AG08395 (cell line): ENCODE measurements around the gene CORO2B.
"Not testable (repeated sequence)": the region's sequence is repeated elsewhere in the genome, so short reads cannot be mapped to it uniquely, and the experiment has no call there.

Experiments used
- DNase-seq: peaks from one replicate; pipeline ENCODE4 v3.0.0; 2012; ENCODE audit warnings: mixed read lengths, low spot score

Gene CORO2B

DNA sequence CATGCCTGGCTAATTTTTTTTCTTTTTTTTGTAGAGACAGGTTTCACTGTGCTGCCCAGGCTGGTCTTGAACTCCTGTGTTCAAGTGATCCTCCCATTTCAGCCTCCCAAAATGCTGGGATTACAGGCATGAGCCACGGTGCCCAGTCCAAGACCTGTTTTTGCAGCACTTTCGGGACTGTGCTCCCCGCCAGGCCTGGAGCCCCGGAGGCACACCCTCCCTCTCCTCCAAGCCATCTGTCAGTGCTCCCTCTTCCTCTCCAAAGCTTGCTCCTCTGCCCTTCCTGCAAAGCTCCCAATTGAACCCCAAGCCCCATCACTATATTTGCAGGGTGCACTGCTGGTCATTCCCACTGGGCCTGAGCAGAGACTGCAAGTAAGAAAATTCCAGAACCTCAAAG is 98.1 kb downstream of the CORO2B start:
- no peak for DNase-seq

DNA sequence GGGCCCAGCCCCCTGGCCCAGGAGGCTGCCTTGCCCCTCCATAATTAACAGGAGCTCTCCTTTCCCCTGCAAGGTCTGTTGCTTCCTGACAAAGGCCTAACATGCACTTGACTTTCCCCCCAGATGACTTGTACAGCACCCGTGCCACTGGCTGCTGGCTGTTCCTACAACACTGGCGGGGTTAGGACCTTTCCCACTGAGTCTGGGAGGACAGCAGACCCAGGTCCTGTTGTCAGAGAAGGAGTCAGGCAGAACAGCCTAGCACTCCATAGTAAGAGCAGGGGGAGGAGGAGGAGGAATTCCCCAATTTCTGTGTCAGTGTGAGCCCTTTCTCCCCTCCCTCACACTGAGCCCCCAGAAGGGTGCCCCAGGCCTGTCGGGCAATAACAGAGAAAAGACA is 99.2 kb downstream of the CORO2B start:
- no peak for DNase-seq

DNA sequence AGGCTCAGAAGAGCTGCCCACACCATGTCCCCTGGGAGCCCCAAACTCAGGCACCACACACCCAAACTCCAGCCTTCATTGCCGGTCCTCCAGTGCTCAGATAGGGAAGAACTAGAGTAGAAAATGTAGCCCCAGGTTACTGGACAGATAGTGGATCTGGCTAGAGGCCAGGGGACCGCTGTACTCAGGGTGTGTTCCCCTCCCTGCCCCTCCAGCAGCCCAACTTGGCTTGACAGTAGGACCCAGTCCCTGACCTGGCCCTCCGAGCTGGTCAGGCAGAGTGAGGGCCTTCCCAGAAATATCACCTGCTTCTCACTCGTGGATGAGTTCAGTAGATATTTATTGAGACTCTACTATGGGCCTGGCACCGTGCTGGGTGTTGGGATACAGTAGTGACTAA is 100.0 kb downstream of the CORO2B start:
- DNase-seq: no peak

DNA sequence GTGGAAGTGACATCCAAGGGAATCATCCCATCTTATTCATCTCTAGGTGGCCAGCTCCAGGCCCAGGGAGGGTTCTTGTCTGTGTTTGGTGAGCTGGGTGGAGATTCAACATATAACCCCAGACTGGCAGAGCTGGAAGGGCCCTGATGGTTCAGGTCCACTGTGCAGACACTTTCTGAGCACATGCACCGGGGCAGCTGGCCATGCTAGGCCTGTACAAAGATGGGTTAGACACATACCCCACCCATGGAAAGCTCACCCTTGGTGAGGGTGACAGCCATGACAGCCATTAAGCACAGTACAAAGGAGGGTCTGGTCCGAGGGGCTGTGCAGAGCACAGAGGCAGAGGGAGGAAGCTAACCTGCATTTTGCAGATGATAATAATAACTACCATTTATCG is 100.4 kb downstream of the CORO2B start:
- DNase-seq: no peak

DNA sequence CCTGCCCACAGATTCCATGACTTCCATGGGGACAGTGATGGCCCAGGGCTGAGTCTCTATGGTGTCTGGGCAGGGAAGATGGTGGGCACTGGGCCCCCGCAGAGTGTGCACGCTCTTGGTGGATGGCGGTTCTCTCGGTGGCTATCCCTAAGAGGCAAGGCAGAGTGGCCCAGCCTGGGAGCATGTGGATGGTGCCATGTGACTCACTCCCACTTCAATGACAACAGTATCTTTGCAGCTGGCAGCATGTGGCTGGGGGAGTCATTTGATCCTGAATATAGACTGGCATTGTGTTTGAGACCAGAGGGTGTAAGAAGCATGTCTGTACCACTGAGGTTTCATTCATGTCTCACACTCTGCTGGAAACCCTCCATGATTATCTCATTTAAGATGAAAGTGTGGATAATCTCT is 101.2 kb downstream of the CORO2B start:
- DNase-seq: no peak

DNA sequence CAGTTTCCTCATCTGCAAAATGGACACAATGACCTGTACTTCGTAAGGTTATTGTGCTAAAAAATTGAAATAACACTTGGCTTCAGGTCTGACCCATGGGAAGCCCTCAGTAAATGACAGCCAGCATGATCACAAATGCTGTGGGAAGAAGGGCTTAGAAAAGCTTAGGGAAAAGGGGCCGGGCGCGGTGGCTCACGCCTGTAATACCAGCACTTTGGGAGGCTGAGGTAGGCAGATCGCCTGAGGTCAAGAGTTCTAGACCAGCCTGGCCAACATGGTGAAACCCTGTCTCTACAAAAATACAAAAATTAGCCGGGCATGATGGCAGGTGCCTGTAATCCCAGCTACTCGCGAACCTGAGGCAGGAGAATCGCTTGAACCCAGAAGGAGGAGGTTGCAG is 102.0 kb downstream of the CORO2B start:
- DNase-seq: not testable (repeated sequence)

DNA sequence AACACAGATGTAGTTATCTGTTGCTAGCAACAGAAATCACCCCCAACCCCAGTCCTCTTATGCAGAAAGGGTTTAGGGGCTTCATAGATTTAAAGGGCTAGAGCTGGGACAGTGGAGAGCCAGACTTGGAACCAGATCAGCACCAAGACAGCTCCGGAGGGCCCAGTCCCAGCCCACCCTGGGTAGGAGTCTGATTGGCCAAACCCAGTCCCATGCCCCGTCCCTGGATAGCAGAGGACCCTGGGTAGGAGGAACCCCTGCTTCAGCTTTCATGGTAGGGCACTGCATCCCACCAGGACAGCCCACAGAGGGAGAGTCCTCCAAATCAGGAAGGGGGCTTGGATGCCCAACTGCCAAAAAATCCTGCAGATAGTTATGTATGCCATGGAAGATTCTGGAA is 103.0 kb downstream of the CORO2B start:
- DNase-seq: no peak

DNA sequence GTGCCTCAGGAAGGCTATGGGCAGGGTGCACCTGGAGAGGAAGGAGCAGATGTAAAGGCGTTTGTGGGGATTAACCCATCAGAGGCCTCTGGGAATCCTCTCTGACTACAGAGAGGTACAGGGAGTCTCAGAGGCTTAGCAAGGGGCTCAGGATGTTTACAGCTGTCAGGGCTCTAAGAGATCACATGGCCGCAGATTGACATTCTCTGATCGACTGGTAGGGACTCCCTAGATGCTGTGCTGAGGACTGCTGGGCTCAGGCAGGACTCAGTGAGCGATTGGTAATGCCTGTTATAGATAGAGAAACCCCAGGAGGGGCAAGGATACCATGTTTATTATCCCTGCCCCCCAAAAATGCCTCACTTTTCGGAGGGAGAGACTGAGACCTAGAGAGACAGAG is 103.5 kb downstream of the CORO2B start:
- no peak for DNase-seq

DNA sequence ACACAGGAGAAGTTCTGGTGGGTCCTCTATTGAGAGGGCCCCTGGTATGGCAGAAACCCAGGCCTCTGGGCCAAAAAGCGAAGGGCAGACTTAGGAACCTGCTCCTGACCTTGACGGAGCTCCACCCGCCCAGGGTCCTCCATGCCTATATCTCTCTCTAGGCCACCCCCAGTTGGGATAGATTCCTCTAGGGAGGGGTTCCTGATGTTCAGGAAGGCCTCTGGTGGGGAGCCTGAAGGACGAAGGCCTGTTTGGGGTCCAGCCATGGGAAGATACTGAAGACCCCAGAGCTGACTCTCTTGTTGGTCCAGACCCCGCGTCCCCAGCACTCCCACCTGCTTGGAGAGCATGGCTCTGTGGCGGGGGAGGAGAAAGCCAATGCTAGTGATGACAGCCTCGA is 104.2 kb downstream of the CORO2B start:
- DNase-seq: no peak

DNA sequence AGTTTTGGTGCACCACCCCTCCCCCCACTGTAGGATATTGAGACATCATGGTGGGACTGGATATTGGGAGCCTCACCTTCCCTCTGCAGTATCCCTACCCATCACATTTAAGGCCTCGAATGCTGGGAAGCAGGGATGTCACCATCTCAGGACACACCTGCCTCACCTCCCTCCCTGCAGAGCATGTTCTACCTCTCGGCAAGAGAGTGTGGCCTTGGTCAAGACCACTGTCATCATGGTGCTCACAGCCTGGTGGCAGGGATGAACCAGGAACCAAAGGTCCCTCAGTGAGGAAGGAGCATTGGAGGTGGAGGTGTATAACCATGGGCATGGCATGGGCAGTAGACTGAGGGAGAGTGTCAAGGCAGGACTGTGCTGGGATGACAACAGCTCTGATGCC is 104.8 kb downstream of the CORO2B start:
- no peak for DNase-seq

DNA sequence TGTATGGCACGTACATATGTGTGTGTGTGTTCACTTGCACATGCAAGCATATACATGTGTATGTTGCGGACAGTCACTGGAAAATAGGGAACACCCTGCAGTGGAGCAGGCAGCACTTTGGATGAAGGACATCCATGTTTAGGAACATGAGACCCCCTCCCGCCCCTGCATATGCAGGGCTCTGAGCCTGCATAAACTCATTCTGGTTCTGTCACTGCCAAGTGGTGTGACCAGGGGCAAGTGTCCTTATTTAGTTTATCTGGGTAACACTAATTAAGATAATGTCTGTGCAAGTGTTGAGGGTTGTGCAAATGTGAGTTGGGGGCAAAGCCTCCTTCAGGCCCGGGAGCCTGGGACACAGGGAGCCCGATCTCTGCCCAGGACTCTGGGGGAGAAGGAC is 105.7 kb downstream of the CORO2B start:
- no peak for DNase-seq

DNA sequence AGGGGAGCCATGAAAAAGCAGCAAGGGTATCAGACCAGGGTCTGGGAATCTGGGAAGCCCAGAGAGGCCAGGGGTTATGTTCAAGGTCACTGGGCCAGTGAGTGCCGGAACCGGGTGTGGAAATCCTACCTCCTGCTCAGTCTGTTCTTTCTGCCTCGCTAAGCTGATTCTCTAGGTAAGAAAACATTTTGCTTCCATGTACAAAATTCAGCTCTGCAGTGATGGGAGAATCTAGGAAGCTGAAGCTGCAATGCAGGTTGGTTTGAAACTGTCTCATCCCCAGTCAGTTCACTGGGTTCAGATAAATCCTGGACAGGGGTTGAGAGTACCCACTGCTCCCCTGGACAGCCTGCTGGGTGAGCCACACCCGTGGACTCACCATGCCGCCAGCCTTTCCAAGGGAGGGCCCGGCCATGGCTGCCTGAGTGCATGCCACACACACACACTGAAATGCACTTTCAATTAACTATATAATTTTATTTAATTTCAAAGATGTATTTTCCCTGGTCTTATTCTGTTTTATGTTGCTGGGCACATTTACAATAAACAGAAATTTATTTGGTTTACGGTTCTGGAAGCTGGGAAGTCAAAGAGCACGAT is 108.4 kb downstream of the CORO2B start:
- DNase-seq: no peak

DNA sequence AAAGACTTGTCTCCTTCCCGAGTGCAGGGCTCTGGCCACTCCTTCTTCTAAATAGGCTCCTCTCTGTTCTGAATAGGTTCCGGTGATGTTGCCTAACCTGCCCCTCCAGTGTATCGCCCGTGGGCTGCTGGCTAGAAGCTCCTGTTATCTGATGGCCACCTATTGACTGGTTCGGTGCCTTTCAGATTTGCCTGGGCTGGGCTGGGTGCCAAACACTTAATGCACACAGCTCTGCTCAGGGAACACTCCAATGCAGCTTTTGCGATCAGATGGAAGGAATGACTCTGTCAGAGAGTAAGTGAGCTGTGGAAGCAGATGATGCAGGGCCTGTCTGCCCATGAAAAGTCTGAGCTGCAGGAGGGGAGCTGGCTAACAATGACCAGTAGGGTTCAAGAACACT is 112.9 kb downstream of the CORO2B start:
- no peak for DNase-seq

DNA sequence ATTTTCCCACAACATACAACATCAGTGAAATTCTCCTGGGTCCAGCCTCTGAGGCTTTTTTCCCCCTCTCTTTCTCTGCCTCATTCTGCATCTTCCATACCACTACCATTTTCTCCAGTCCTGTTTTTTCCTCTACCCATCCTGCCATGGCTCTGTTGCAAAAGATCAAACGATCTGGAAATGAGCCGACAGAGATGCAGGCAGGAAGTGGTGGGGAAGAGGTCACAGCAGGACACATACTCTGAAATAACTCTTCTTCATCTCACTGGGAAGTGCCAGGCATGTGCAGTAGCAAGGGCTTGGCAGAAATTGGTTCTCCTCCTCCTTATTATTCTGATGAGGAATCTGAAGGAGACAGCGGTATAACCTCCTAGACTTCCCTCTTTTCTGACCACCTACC is 114.3 kb downstream of the CORO2B start:
- peak; percentile 67 for DNase-seq

DNA sequence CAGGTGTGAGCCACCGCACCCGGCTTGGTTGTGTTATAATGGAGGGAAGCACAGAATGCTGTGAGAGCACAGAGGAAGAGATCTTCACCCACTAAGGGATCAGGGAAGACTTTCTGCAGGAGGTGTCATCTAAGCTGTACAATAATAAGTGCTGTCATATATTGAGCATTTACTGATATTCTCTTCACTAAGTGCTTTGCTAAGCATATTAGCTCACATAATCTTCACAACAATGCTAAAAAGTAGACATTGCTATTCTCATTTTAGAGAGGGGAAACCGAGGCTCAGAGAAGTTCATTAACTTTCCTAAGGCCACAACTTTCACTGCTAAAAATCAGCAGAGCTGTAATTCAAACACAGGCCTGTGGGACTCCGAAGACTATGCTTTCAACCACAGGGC is 115.3 kb downstream of the CORO2B start:
- DNase-seq: no peak

DNA sequence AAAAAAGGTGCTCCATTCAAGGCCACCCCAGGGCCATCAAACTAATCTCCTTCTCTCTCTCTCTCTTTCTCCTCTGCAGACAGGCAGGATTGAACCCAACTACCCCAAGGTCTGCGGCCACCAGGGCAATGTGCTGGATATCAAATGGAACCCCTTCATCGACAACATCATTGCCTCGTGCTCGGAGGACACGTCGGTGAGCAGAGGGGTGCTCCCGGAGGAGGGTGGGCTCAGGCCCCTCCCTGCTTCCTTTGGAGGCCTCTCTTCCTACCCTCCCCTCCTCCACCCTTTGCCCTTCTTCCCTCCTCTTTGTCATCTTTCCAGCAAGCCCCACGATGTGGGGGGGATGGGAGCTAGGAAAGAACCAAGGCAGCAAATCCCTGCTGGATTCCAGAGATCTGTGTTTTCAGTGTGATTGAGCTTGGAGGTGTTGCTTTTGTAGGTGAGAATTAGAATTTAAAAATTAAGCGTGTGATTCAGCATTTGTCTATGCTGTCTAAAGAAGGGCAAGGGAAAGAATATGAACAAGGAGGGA is 116.3 kb downstream of the CORO2B start:
- no peak for DNase-seq

DNA sequence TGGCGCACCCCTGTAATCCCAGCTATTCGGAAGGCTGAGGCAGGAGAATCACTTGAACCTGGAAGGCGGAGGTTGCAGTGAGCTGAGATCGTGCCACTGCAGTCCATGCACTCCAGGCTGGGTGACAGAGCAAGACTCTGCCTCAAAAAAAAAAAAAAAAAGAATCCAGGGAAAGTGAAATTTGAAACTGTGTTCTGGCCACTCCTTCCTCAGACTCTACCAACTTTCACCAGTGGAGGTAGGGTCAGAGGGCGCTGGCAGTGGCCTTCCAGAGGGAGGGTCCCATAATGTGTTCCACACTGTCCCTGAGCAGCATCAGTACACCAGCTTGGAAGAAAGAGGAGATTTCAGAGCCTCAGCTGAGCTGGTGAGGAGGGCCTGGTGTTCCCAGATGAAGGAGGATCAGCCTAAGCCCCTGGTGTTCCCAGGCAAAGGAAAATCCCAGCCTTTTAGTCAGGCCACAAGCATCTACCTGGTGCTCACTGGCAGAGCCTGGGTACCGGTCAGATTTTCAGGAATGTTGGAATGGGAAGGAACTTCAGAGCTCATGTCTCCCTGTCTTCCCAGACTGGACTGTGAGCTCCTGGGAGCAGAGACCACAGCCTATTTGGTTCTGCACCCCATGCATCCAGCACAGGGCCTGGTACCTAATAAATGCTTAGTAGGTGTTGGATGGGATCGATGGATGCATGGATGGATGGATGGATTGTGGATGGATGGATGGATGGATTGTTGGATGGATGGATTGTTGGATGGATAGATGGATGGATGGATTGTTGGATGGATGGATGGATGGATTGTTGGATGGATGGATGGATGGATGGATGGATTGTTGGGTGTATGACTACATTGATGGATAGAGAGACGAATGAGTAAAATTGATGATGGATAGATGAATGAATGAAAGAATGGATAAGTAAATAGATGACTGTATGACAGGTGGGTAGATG is 117.9 kb downstream of the CORO2B start:
- DNase-seq: no peak

DNA sequence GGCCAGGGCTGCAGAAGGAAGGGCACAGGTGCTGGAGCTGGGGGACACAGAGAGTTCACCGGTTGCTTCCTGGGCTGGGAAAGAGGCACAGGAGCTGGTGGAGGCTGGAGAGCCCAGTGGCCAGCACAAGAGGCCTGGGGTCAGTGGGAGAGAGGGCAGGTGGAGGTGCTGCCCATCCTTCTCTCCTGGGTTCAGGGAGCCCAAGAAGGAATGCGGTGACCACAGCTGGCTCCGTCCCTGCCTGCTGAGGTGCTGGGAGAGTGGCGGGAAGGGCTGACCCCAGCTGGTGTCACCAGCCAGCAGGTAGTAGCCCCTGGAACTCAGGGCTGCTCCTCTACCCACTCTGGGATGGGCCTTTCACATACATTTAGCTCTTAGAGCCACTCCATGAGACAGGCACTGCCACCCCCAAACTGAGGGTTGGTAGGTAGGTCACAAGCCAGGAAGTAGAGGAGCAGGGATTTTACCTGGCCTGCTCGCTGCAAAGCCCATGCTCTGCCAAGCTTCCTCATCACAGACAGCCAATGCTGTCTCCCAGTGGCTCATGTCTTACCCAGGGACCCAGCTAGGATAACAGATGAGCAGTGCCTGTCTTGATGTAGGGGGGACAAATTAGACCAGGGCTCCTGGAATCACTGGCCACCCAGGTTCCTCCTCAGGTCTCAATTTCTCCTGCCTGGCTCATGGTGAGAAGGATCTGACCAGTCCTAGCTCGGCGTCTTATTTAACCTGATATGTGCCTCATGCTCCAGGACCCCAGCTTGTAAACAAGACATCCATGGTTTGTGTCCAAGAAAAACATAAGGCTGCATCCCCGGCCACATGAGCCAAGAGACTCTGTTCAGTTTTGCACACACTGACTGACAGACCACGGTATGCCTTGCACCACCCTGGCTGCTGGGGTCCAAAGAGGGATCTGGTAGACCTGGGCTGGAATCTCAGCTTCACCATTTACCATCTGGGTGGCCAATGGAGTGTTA is 119.2 kb downstream of the CORO2B start:
- no peak for DNase-seq

DNA sequence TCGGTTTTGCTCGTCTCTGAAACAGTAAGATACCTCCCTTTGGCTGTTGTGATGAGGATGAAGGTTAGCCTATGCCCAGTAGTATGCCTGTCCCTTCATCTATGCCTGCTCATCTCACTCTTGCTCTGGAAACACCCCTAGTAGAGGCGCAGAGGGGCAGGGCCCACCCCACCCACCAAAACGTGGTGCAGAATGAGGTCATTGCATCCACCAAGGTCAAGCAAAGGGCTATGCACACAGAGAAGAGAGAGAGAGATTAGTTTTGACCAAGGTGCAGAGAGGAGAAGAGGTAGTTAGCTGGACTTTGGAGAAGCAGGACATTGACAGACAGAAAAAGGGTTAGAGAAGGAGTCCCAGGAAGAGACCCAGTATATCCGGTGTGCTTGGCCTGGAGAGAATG is 119.9 kb downstream of the CORO2B start:
- no peak for DNase-seq

DNA sequence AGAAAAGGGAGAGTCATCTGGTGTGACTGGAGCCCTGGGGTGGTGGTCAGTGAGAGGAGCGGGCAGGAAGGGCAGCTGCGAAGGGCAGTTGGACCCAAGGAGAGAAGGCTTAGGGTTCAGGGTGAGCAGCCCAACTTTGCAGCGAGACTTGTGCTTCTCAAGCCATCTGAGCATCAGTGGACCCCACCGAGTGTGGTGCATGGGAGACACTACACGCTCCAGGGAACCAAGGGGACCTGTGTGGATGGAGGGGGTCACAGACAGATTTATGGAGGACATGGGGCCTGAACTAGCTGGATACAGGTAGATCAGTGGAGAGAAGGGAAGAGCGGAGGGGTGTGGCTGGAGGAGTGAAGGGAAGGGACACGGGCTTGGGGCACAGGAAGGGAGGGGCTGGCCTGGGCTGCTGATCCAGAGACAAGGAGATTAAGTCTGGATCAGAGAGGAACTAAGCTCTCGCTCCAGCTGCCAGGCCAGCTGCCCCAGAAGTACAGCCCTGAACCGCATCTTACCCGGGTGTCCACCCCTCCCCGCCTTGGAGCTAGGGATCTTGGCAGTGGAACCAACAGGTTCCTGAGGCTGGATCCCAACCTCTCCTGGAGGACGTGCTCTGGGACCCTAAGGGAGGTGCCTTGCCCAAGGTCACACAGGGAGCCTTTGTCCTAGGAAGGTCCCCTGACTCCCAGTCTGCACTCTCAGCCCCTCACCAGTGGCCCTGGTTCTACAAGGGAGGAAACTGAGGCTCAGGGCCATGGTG is 120.5 kb downstream of the CORO2B start:
- DNase-seq: no peak

DNA sequence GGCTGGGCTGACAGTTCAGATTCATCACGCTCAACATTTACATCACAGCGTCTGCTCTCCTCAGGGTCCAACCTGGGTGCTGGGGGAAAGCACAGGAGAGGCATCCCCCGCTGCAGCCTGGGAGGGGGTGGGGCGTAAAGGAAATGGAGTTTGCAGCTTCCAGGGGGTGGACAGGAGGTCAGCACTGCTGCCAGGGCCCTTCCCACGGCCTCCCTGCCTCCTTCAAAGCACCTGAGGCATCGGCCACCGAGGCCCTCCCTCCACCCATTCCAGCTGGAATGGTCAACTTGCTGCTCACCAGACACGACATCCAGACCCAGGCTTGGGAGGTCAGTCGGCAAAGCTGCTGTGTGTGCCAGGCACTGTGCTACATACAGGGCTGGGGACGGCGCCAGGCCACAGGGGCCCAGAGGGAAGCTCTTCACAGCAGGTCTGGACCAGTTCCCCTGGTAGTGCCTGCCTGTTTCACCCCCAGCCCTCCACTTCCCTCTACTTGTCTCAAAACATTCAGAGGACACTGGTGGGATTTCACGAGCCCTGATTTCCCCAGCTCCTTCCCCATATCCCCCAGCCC is 121.2 kb downstream of the CORO2B start:
- no peak for DNase-seq
